HG03460 (cell line): ENCODE data around the gene RNF145.
"Not testable (repeated sequence)": the region's sequence is repeated elsewhere in the genome, so short reads cannot be mapped to it uniquely, and the experiment has no call there.

Experiments
- ATAC-seq: cut with Tn5 transposase; IDR thresholded peaks from one replicate; pipeline ENCODE4 v1.9.1; 2021; ENCODE audit not compliant: unreplicated experiment

The RNF145 gene

DNA sequence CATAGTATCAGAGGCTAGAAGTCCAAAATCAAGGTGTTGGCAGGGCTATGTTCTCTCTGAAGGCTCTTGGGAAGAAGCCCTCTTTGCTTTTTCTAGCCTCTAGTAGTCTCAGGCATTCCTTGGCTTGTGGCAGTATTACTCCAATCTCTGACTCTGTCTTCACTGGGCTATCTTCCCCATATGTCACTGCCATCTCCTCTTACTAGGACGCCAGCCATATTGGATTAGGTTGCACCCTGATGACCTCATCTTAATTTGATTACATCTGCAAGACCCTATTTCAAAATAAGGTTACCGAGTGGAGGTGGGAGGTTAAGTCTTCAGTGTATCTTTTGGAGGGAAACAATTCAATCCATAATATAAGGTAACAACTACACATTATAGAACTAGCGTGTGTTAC is 88.3 kb downstream of the RNF145 start:
- no peak for ATAC-seq

DNA sequence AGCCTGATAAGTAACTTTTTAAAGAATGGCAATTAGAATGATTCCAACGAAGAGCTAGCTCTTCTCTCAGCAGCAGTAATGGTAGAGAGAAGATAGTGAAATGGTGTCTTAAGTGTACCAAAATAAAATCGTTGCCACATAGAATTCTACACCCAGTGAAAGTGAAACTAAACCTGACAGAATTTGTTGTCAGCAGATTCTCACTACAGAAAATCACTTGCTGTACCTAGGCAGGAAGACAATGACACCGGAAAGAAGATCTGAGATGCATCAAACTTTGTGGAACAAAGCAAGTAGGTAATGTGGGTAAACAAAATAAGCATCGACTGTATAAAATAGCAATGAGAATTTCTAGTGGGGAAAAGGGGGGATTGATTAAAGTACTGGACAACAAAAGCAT is 88.9 kb downstream of the RNF145 start:
- ATAC-seq, result peak; percentile 73

DNA sequence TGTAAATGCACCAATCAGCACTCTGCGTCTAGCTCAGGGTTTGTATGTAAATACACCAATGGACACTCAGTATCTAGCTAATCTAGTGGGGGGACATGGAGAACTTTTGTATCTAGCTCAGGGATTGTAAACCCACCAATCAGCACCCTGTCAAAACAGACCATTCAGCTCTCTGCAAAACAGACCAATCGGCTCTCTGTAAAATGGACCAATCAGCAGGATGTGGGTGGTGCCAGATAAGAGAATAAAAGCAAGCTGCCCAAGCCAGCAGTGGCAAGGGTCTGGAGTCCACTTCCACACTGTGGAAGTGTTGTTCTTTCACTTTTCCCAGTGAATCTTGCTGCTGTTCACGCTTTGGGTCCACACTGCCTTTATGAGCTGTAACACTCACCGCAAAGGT is 89.5 kb downstream of the RNF145 start:
- ATAC-seq, result not testable (repeated sequence)

DNA sequence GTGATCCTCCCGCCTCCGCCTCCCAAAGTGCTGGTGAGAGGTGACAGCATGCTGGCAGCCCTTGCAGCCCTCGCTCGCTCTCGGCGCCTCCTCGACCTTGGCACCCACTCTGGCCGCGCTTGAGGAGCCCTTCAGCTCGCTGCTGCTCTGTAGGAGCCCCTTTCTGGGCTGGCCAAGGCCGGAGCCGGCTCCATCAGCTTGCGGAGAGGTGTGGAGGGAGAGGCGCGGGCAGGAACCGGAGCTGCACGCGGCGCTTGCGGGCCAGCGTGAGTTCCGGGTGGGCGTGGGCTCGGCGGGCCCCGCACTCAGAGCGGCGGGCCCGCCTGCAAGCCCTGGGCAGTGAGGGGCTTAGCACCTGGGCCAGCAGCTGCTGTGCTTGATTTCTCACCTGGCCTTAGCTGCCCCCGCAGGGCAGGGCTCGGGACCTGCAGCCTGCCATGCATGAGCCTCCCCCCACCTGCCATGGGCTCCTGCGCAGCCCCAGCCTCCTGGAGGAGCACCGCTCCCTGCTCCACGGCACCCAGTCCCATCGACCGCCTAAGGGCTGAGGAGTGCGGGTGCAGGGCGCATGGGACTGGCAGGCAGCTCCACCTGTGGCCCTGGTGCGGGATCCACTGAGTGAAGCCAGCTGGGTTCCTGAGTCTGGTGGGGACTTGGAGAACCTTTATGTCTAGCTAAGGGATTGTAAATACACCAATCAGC is 90.2 kb downstream of the RNF145 start:
- not testable (repeated sequence) for ATAC-seq

DNA sequence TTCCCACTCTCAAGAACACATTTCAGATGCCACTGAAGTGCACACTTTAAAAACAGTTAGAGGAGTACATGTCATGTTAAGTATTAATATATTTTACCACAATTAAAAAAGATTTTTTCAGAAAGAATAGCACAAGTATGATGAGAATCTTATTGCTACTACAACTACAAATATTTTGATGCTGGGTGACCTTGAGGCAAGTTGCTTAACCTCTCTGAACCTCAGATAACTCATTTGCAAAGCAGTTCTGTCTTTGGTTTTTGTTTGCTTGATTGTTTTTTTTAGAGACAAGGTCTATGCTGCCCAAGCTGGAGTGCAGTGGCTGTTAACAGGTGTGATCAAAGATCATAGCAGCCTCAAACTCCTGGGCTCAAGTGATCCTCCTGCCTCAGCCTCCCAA is 95.9 kb downstream of the RNF145 start:
- no peak for ATAC-seq

DNA sequence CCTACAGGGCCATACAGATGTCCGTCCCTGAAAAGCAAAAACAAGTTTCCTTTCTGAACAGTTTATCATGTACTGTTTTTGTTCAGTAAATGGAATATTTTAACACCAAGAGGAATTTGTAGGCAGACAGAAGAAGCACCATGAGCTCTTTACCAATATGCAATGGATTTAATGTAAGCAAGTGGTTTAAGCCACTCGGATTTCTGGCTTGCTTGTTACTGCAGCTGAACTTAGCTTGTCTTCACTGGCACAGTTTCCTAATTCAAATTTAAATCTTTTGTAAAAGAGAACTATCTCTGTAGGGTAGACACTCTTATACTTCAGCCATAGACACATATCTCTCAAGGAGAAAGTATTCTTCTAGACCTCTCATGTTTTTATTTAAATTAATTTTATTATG is 96.9 kb downstream of the RNF145 start:
- no peak for ATAC-seq
